H9 (cell line): ENCODE results near the gene OR1J4. TPM values are rescaled to one million over a fixed set of nuclear protein-coding genes. Genes with fewer than 3 reads are reported as not detected.

Experiments
- DNase-seq: peaks from one replicate; pipeline ENCODE4 v3.0.0-alpha.2; 2017
- H2AFZ ChIP-seq: one replicate; pipeline ENCODE4 v1.6.1; 2013; ENCODE audit warnings: mild to moderate bottlenecking, low read length, control low read depth, moderate library complexity
- H2AK5ac ChIP-seq: 2 replicates; pipeline ENCODE4 v1.6.1; 2013; ENCODE audit warnings: low read length, control low read depth, mixed read lengths; ENCODE audit not compliant: insufficient read length
- H2BK120ac ChIP-seq: one replicate; pipeline ENCODE4 v1.6.1; 2013; ENCODE audit warnings: low read depth, mild to moderate bottlenecking, low read length, control low read depth, inconsistent platforms; ENCODE audit not compliant: poor library complexity, severe bottlenecking
- H2BK12ac ChIP-seq: 2 replicates; pipeline ENCODE4 v1.6.1; 2013; ENCODE audit warnings: low read length, control low read depth, mixed read lengths, low read depth; ENCODE audit not compliant: insufficient read length
- H2BK15ac ChIP-seq: 2 replicates; pipeline ENCODE4 v1.6.1; 2013; ENCODE audit warnings: low read depth, low read length, control low read depth
- H2BK20ac ChIP-seq: one replicate; pipeline ENCODE4 v1.6.1; 2013; ENCODE audit warnings: low read depth, mild to moderate bottlenecking, low read length, control low read depth, inconsistent platforms; ENCODE audit not compliant: poor library complexity, severe bottlenecking
- H2BK5ac ChIP-seq: 2 replicates; pipeline ENCODE4 v1.6.1; 2013; ENCODE audit warnings: low read length, control low read depth, mixed read lengths; ENCODE audit not compliant: insufficient read length
- H3K14ac ChIP-seq: 2 replicates; pipeline ENCODE4 v1.6.1; 2013; ENCODE audit warnings: low read length, control low read depth; ENCODE audit not compliant: insufficient read depth
- H3K18ac ChIP-seq: 2 replicates; pipeline ENCODE4 v1.6.1; 2013; ENCODE audit warnings: low read depth, mild to moderate bottlenecking, mixed read lengths, low read length, control low read depth; ENCODE audit not compliant: insufficient read length
- H3K23ac ChIP-seq: 2 replicates; pipeline ENCODE4 v1.6.1; 2013; ENCODE audit warnings: low read length, control low read depth, mixed read lengths, low read depth; ENCODE audit not compliant: insufficient read length
- H3K23me2 ChIP-seq: 2 replicates; pipeline ENCODE4 v1.6.1; 2013; ENCODE audit warnings: low read depth, mild to moderate bottlenecking, mixed read lengths, low read length, control low read depth; ENCODE audit not compliant: insufficient read length, poor library complexity, severe bottlenecking
- H3K27ac ChIP-seq: 2 replicates; pipeline ENCODE4 v1.5.1; 2013; ENCODE audit warnings: low read length, control low read depth, mixed read lengths, low read depth; ENCODE audit not compliant: insufficient read length
- H3K27me3 ChIP-seq: 2 replicates; pipeline ENCODE4 v1.6.1; 2013; ENCODE audit warnings: low read length, control low read depth, inconsistent platforms; ENCODE audit not compliant: insufficient read depth
- H3K4ac ChIP-seq: 2 replicates; pipeline ENCODE4 v1.6.1; 2013; ENCODE audit warnings: low read depth, mild to moderate bottlenecking, control low read depth, inconsistent platforms, low read length, moderate library complexity
- H3K4me1 ChIP-seq: 2 replicates; pipeline ENCODE4 v1.6.1; 2013; ENCODE audit warnings: low read length, control low read depth, inconsistent platforms; ENCODE audit not compliant: insufficient read depth
- H3K4me2 ChIP-seq: 2 replicates; pipeline ENCODE4 v1.6.1; 2013; ENCODE audit warnings: low read length, control low read depth, mixed read lengths; ENCODE audit not compliant: insufficient read length, insufficient read depth
- H3K56ac ChIP-seq: 2 replicates; pipeline ENCODE4 v1.6.1; 2013; ENCODE audit warnings: low read depth, mild to moderate bottlenecking, mixed read lengths, low read length, control low read depth; ENCODE audit not compliant: insufficient read length
- H3K79me1 ChIP-seq: 2 replicates; pipeline ENCODE4 v1.6.1; 2013; ENCODE audit warnings: low read depth, mild to moderate bottlenecking, moderate library complexity, low read length, control low read depth, inconsistent platforms; ENCODE audit not compliant: insufficient read depth, poor library complexity, severe bottlenecking
- H3K79me2 ChIP-seq: 2 replicates; pipeline ENCODE4 v1.6.1; 2013; ENCODE audit warnings: low read length, control low read depth, inconsistent platforms; ENCODE audit not compliant: insufficient read depth
- H3K9ac ChIP-seq: 2 replicates; pipeline ENCODE4 v1.6.1; 2013; ENCODE audit warnings: low read length, control low read depth, mixed read lengths; ENCODE audit not compliant: insufficient read length; ENCODE audit errors: extremely low read depth
- H3K9me3 ChIP-seq: one replicate; pipeline ENCODE4 v1.6.1; 2013; ENCODE audit warnings: low read depth, low read length, inconsistent platforms; ENCODE audit not compliant: control insufficient read depth
- H3T11ph ChIP-seq: one replicate; pipeline ENCODE4 v1.6.1; 2013; ENCODE audit warnings: mild to moderate bottlenecking, low read length, control low read depth, inconsistent platforms
- H4K20me1 ChIP-seq: one replicate; pipeline ENCODE4 v1.6.1; 2013; ENCODE audit not compliant: control insufficient read depth, insufficient read length, insufficient read depth
- H4K5ac ChIP-seq: 2 replicates; pipeline ENCODE4 v1.6.1; 2013; ENCODE audit warnings: low read depth, mild to moderate bottlenecking, mixed read lengths, low read length, control low read depth; ENCODE audit not compliant: insufficient read length
- H4K8ac ChIP-seq: replicated peaks from 2 replicates; pipeline ENCODE4 v1.6.1; 2013; ENCODE audit warnings: low read length, control low read depth, mixed read lengths, low read depth; ENCODE audit not compliant: insufficient read length
- H4K91ac ChIP-seq: 2 replicates; pipeline ENCODE4 v1.6.1; 2013; ENCODE audit warnings: low read depth, mild to moderate bottlenecking, moderate library complexity, mixed read lengths, low read length, control low read depth; ENCODE audit not compliant: insufficient read length
- H3K27ac Mint-ChIP-seq, 3 experiments: 2 replicates in 2 of 3; 3 replicates in 1 of 3; pipeline ENCODE4 v1.8.0; 2020 to 2021; ENCODE audit warnings: mixed read lengths in 3 of 3, mild to moderate bottlenecking in 1 of 3, moderate library complexity in 1 of 3
- H3K27me3 Mint-ChIP-seq: 2 replicates; pipeline ENCODE4 v1.8.0; 2021; ENCODE audit warnings: low read depth, mild to moderate bottlenecking, moderate library complexity, mixed read lengths
- H3K36me3 Mint-ChIP-seq, 3 experiments: 2 replicates in 2 of 3; 3 replicates in 1 of 3; pipeline ENCODE4 v1.8.0; 2020 to 2021; ENCODE audit warnings: low read depth in 3 of 3, mixed read lengths in 3 of 3; ENCODE audit not compliant: insufficient read depth in 1 of 3
- H3K4me1 Mint-ChIP-seq, 2 experiments: 2 replicates each; pipeline ENCODE4 v1.8.0; 2020; ENCODE audit warnings: mixed read lengths in 2 of 2
- H3K4me3 Mint-ChIP-seq, 2 experiments: 2 replicates in 1 of 2; 3 replicates in 1 of 2; pipeline ENCODE4 v1.8.0; 2020 to 2021; ENCODE audit warnings: mild to moderate bottlenecking in 2 of 2, mixed read lengths in 2 of 2, moderate library complexity in 1 of 2
- H3K9me3 Mint-ChIP-seq, 2 experiments: 2 replicates in 1 of 2; 3 replicates in 1 of 2; pipeline ENCODE4 v1.8.0; 2020; ENCODE audit warnings: mild to moderate bottlenecking in 2 of 2, mixed read lengths in 2 of 2, moderate library complexity in 1 of 2
- WGBS: extraction: QIAGEN DNeasy Blood & Tissue Kit; methylation state at CpG from one replicate; pipeline ENCODE4 v1.1.7; 2013; ENCODE audit warnings: missing lambda C conversion rate, low lambda C conversion rate, mixed read lengths; ENCODE audit not compliant: insufficient read length; ENCODE audit errors: extremely low coverage; 5-methylcytosine and 5-hydroxymethylcytosine counted together
- total RNA-seq: library from RNA; stranded (reverse); gene quantifications from 2 replicates; pipeline ENCODE4 v1.2.1, GENCODE V29; 2021
- TF ChIP-seq, protein P1 (sequence below): fragments of 200-600 bp; sonication (generic); conservative IDR thresholded peaks from 3 replicates; pipeline ENCODE4 v1.8.0; 2021; ENCODE audit warnings: antibody characterized with exemption, mild to moderate bottlenecking

OR1J4 gene
- total RNA-seq, 1 experiment from 2014 or later, result not detected

DNA sequence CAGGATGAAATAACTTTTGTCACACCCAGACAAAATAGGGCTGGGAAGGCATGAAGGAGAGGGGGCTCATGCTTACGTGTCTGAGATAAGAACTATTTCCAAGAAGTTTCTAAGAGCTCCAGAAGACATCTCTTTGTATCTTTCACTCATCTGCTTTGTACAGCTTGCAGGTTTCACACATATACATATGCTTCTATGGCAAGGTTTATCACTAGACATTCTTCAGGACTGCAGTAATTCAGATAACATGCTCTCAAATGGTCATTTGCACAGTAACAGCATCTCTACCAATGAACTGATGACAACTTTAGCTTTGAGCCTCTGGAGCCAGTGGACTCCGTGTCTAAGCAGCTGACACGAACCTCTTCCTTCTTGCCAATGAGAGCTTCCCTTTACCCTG is 44.4 kb upstream of the OR1J4 start:
- Histone ChIP-seq H3K23ac (no peak overlapping the region), H3K4ac (no peak overlapping the region), H3T11ph (no peak overlapping the region), H3K4me2 (no peak overlapping the region), H2AK5ac (no peak overlapping the region), H3K27ac (no peak overlapping the region), H3K14ac (no peak overlapping the region), H4K20me1 (no peaks in the 10 kb centered on the region), H2BK5ac (no peak overlapping the region), H4K8ac (no peak overlapping the region), H3K56ac (no peak overlapping the region), H2BK20ac (no peak overlapping the region), H4K91ac (no peak overlapping the region), H3K9ac (no peak overlapping the region), H3K79me2 (no peaks in the 10 kb centered on the region), H2BK12ac (no peak overlapping the region), H3K9me3 (peaks cover 42% of the 10 kb centered on the region), H3K18ac (no peak overlapping the region), H2BK120ac (no peak overlapping the region), H4K5ac (no peak overlapping the region), H3K4me1 (no peaks in the 10 kb centered on the region), H3K79me1 (no peaks in the 10 kb centered on the region), H3K27me3 (no peaks in the 10 kb centered on the region), H2AFZ (no peak overlapping the region), H2BK15ac (no peak overlapping the region), H3K23me2 (no peaks in the 10 kb centered on the region)
- no peak for DNase-seq
- TF ChIP-seq, protein P1, sequence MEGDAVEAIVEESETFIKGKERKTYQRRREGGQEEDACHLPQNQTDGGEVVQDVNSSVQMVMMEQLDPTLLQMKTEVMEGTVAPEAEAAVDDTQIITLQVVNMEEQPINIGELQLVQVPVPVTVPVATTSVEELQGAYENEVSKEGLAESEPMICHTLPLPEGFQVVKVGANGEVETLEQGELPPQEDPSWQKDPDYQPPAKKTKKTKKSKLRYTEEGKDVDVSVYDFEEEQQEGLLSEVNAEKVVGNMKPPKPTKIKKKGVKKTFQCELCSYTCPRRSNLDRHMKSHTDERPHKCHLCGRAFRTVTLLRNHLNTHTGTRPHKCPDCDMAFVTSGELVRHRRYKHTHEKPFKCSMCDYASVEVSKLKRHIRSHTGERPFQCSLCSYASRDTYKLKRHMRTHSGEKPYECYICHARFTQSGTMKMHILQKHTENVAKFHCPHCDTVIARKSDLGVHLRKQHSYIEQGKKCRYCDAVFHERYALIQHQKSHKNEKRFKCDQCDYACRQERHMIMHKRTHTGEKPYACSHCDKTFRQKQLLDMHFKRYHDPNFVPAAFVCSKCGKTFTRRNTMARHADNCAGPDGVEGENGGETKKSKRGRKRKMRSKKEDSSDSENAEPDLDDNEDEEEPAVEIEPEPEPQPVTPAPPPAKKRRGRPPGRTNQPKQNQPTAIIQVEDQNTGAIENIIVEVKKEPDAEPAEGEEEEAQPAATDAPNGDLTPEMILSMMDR, result no peak
- Mint-ChIP-seq H3K4me1 (no peaks in the 10 kb centered on the region), H3K9me3 (peaks cover 72 to 92% of the 10 kb centered on the region in 2 experiments), H3K4me3 (no peak overlapping the region), H3K27me3 (peaks cover 6% of the 10 kb centered on the region; the same call in 1 of the 2 replicates), H3K27ac (no peak overlapping the region), H3K36me3 (peaks cover 0 to 18% (median 0%) of the 10 kb centered on the region in 3 experiments; a peak in 3 of 7 replicates)
- no CpG with 5 or more reads among the region's 3 CpGs for WGBS
